ENCODE results near the gene CRYBG1.
A peak's percentile ranks its signal among the peaks of the same experiment; 100 is the strongest.
"Not testable (repeated sequence)": the region's sequence is repeated elsewhere in the genome, so short reads cannot be mapped to it uniquely, and the experiment has no call there.

CRYBG1 gene

DNA sequence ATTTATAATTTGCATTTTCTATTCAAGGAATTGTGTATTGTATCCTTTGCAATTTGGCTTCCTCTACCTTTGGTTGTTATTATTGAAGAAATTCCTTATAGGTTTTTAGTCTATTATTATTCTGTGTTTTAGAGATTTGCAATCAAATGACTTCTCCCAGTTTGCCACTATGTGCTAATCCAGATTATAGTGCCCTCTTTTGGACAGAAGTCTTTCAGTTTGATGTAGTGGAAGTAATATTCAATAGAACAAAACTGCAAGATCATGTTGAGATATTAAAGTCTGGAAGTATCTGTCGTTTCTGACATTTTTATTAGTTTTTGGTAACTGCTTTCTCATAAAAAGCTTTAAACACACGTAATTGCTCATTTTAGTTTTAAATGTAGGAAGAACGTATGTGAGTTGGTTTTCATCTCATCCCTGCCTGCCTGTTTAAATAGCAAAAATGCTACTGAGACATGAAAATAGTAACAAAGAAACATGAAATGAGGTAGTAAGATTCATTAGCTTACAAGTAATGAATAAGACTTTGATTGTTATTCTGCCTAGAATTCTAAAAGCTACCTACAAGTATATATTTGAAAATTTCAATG lies 195.9 kb downstream of the CRYBG1 start:
- DNase-seq (ENCODE audit: low spot score) = no peak

DNA sequence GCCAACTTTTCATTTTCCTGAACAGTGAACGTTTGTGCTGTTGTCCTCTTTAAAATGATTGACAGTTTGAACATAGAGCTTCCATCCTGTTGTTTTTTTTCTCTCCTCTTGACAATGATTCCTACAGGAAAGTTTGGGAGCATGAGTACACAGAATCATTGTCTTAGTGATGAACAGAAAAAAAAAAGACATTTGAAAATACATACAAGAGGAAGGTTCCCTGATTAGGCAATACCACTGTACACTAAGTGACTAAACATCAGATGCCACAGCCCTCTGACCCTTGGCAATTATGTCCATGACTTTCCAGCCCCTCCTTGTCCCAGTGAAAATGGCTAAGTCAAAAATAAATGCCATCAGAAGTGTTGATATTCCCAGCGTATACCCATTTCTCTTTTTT lies 197.3 kb downstream of the CRYBG1 start:
- no peak for DNase-seq (ENCODE audit: low spot score)

DNA sequence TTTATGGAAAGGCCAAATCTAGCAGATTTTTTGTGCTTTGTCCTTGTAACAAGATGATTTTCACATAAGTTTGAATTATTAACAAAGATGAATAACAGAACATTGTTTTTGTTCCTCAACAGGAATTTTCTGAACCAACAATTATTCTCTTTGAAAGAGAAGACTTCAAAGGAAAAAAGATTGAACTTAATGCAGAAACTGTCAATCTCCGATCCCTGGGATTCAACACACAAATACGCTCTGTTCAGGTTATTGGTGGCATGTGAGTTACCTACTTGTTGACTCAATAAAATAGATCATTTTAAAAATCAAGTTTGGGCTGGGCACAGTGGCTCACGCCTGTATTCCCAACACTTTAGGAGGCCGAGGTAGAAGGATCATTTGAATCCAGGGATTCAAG lies 197.8 kb downstream of the CRYBG1 start:
- DNase-seq (ENCODE audit: low spot score) = no peak

DNA sequence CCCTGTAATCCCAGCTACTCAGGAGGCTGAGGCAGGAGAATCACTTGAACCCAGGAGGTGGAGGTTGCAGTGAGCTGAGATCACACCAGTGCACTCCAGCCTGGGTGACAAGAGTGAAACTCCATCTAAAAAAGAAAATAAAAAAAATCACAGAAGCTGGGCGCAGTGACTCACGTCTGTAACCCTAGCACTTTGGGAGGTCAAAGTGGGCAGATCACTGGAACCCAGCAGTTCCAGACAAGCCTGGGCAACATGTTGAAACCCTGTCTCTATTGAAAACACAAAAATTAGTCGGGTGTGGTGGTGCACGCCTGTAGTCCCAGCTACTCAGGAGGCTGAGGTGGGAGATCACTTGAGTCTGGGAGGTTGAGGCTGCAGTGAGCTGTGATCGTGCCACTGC lies 199.1 kb downstream of the CRYBG1 start:
- not testable (repeated sequence) for DNase-seq (ENCODE audit: low spot score)

DNA sequence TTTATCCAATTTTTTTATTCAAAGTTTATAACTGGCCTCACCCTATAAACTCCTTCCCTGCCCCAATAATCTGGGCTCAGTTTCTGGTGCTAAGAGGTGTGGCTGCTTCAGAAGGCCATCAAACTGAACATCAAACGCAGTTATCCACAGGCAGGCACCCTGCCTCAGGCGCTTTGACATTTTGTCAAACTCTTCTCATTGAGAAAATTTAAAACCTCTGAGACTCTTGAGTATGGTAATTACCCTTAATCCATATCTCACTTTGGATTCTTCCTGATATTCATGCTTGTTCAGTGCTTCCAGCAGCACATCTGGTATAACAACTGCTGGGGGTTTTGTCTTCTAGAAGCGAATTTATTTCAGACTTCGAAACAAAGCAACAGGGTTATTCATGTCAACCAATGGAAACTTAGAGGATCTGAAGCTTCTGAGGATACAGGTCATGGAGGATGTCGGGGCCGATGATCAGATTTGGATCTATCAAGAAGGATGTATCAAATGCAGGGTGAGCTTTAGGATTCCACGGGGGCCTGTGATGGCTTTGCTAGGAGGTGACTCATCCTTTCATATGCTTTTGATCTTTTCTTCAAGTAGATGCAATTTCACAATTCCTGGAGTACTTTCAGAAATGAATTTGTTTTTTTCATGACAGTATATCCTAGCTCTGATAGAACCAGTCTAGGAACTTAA lies 200.6 kb downstream of the CRYBG1 start:
- DNase-seq (ENCODE audit: low spot score) = no peak

DNA sequence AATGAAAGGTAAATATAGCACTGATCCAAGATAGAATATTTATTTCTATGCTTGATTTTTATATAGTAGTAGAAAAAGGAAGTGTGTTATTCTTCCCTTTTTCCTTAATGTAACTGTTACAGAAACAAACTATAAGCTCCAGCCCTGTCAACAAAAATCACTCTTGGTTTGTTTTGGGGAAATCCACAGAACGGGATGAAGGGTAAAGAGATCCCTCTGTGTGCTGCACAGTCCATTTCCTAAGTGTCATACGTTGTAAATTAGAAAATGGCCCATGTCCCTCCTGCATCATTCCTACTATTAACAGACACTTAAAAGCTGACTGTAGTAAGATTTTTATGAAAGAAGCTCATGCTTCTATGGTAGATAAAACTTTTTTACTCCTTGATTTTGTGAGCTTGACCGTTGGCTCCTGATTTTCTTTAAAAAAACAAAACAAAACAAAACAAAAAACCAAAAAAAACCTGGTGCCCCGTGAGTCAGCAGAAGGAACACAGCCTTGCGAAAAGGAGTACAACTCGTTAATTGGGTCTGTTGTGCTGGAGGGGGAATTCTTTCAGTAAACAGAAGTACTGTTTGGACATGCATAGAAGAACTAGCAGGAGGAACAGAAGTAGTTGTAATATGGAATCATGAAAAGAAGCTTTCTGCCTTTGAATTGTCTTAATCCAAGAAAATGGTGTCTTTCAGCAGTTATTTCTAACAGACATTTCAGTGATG lies 201.3 kb downstream of the CRYBG1 start:
- DNase-seq (ENCODE audit: low spot score) = no peak

DNA sequence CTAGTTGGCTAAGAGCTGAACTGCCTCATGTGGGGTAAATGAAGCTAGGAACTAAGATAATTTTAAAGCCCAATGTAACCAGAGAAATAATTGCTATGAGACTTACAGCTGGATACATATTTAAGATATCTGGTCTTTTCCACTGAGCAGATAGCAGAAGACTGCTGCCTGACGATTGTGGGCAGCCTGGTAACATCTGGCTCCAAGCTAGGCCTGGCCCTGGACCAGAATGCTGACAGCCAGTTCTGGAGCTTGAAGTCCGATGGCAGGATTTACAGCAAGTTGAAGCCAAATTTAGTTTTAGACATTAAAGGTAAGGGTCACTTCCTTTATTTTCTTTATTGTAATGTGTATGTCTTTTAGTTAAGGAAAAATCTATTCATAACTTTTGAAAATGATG lies 203.1 kb downstream of the CRYBG1 start:
- no peak for DNase-seq (ENCODE audit: low spot score)

DNA sequence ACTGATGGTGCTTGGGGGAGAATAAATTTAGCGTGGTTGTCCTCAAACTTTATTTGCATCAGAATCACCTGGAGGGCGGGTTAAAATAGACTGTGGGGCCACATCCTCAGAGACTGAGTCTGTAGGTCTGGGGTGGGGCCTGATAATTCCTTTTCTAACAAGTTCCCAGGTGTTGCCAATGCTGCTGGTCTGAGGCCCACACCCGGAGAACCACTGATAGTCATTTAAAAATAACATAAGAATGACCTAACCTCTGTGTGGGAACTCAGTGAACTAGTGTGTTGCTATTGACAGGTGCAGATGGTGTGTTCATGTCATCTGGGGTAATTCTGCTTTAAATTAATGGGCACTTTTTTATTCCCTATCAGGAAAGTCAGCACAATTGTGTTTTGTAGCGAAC lies 204.0 kb downstream of the CRYBG1 start:
- no peak for DNase-seq (ENCODE audit: low spot score)

DNA sequence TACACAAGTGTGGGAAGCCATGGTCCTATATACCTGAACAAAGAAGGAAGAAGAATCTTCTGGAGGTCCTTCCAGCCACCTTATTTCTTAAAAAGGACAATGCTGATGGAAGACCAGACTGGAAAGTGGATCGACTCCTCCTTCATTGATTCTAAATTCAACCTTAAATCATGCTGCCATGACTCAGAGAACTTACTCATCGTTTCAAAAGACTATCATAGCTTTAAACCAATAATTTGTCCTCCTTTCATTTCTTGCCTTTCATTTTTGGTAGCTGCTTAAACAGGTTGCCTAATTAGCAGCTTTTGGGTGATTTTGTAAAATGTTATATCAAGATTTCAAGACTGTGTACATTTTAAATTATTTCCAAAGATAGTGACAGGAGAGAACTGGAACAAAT lies 208.0 kb downstream of the CRYBG1 start:
- DNase-seq (ENCODE audit: low spot score) = no peak

DNA sequence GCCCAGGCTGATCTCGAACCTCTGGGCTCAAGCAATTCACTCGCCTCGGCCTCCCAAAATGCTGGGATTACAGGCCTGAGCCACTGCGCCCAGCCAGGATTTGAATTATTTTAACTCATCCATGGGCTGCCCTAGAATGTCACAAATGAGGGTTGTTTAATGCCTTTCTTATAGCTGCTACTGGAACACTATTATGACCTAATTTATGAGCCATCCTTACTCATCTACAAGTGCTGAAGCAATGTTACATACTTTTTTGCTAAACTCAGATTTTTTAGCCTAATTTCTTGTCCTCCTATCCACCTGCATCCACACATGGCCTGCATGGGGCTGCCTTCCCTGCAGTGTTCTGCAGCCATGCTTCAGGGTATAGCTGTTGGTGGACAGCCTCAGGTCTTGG lies 208.9 kb downstream of the CRYBG1 start:
- no peak for DNase-seq (ENCODE audit: low spot score)

DNA sequence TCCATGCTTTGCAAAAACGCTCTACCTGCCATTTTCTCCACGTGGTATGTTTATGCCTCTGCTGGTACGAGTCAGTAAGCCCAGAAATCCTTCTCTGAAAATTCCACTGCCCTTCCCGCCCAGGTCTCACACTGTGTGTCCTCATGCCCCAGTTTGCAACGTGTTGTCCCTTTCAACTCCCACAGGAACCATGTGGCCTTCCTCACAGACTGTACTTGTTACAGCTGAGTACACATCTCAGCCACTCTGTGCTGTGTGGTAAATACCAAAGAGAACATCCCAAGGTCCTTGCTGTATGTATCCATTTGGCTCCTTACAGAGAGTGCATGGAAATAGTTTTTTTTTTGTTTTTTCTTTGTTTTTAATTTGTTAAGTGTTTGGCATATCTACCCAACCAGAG lies 211.9 kb downstream of the CRYBG1 start:
- DNase-seq (ENCODE audit: low spot score) = no peak

DNA sequence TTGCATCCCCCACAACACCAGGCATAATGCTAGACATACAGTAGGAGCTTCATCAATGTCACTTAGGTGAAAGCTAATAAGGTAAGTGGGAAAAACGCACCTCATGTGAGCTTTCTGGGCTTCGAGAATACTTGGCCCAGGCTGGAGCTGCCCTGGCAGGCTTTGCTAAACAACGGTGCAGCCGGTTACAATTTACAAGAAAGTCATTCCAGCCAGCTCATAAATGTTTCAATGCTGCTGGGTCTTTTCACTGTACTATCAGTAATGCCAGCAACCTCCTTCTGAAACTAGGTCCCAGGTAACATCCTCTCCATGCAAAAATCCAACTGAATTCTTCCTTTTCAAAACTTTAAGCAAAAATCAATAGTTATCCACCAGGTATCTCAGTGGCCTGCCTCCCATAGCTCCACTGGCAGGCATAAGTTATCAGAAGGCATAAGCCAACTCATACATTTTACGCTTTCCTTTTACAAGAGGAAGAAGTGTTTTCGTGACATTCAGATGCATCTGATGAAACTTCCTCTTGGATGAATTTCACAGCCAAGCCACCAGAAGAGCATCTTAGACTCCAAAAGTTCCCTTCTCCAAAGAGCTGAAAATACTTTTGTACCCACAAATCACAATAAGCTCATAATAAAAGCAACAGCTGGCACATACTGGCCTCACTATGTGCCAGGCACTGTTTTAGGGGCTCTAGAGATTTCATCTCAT lies 212.5 kb downstream of the CRYBG1 start:
- DNase-seq (ENCODE audit: low spot score) = no peak

DNA sequence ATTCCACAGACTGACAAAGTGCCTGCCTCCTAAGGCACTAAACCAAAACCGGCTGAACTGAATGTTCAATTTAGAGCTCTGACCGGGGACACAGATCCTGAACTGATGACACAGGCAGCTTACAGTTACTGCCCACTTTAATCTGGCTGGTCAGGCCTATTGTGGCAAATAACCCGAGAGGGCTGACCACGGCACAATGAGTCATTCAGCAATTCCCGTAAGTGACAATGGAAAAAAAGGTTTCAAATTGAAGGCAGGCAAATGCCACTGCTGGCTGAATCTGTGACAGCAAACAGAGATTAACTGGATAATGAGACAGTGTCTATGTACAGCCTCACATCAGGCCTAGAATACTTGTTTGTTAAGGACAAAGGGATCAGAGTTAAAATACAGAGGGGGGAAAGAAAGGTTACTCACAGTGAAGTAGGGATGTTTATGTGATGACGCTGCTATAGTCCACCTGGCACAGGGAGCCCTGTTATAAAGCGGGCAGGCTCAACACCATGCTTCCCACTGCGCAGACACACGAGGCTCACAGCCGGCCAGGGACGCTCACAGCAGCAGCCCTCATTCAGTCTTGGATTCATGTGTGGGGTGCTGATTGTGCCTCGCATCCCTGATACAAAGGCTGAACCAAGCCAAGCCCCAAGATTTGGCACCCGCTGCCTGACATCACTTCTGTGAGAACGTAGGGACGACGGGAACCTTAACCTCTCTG lies 214.4 kb downstream of the CRYBG1 start:
- no peak for DNase-seq (ENCODE audit: low spot score)

DNA sequence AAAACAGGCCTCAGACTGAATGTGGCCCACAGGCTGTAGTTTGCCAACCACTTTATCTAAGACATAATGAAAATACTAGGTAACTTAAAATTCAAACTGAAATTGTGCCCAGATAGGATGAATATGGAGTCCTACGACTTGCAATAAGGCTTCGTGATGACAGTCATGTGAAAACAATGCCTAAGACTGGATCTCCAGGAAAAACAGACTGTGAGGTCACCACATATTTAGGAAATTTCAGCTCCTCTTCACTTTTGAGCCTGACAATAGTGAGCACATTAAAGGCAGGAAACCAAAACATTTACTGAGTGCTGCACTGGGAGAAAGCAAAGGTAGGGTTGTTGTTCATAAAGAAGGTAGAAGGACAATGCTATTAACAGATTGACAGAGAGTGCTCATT lies 218.8 kb downstream of the CRYBG1 start:
- DNase-seq (ENCODE audit: low spot score) = no peak

DNA sequence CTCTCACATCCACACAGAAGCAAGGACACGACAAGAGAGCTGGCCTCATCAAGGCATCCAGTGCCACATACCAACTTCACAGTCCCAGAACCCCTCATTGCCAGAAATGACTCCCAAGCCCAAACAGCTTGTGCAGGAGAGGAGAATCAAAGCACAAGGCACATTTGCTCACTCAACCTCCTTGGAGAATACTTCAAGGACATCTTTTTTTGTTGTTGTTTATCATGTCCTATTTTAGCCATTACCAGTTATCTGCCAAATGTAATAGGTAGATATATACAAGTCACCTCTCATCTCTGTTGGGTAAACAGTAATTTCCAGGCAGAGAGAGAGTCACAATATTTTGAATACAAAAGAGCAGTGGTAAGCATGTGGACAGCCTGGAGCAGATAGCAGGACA lies 221.0 kb downstream of the CRYBG1 start:
- no peak for DNase-seq (ENCODE audit: low spot score)

DNA sequence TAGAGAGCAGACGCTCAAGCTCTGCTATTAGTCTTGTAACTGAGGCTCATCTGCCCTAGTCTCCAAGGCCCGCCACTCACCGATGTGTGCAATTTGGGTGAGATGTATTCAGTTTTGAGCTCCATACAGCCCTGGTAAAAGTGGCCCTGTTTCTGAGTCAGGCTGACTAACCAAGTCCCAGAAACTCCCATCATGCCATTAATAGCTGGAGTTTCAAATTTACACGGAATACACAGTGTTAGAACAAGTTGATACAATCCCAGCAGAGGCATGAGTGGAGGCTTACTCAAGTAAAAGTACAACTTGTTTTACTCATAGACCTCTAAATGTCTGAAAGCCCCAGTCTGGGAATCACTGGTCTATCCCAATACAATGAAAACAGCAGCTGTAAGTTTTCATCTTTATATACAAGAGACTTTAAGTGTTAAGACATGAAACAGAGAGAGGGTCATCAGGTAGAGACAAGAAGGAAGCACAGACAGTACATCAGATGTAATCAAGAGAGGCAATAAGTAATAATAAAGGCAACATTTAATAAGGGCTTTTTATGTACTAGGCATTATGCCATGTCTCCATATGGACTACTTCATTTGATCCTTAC lies 226.4 kb downstream of the CRYBG1 start:
- DNase-seq (ENCODE audit: low spot score) = no peak

DNA sequence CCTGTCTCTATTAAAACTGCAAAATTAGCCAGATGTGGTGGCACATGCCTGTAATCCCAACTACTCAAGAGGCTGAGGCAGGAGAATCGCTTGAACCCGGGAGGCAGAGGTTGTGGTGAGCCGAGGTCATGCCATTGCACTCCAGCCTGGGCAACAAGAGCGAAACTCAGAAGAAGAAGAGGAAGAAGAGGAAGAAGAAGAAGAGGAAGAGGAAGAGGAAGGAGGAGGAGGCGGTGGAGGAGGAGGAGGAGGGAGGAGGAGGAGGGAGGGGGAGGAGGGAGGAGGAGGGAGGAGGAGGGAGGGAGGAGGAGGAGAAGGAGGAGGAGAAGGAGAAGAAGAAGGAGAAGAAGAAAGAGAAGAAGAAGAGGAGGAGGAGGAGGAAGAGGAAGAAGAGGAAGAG lies 228.4 kb downstream of the CRYBG1 start:
- not testable (repeated sequence) for DNase-seq (ENCODE audit: low spot score)

DNA sequence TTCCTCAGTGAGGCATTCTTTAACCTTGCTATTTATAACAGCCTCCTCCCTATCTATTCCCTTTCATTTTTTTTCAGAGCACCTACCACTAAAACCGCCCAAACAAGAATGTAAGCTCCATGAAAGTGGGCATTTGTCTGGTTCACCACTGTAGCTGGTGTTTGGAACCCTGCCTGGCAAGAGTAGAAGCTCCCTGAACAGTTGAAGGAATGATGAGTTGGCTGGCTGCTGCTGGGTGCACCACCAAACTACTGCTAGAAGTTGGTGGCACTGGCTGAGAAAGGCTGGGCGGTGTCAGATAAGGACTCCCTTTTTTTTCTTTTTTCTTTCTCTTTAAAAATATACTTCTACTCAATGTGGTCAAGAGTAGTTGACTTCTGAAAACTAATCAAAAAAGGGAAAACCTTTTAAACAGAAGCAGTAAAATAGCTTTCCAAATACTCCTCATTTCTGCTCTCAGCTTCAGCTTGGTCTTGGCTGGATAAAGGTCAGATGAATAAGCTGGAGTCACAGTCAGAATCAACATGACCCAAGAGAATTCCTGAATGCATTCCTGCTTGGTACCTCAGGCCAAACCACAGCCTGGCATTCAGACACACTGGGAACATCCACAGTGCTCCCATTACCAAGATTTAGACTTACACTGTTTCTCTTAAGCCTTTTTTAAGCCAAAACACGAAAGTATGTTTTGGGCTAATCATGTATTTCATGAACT lies 230.8 kb downstream of the CRYBG1 start:
- no peak for DNase-seq (ENCODE audit: low spot score)

DNA sequence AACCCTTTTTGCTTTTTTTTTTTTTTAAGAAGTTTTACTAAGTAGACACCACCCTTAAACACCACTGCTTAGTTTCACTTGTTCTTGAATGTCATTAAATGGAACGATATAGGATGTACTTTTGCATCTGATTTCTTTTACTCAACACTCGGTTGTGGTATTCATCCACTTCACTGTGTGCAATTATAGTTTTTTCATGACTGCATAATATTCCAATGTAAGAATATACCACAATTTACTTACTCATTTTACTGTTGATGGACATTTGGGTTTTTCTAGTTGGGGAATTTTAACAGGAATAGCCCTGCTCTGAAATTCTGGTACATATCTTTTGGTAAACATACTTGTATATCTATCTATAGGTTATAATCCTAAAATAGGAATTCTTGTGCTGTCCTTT lies 238.9 kb downstream of the CRYBG1 start:
- DNase-seq (ENCODE audit: low spot score) = no peak

DNA sequence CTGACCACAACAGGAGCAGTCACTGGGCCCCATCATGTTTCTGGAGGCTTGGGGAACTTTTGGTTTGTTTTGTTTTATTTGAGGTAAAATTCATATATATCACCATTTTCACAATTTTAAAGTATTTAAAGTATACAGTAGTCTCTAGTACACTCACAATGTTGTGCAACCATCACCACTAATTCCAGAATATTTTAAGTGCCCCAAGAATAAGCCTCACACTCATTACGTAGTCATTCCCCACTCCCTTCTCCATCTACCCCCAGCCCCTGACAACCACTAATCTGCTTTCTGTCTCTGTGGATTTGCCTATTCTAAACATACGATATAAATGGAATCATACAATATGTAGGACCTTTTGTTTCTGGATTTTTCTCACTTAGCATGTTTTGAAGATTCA lies 239.8 kb downstream of the CRYBG1 start:
- DNase-seq (ENCODE audit: low spot score) = no peak

DNA sequence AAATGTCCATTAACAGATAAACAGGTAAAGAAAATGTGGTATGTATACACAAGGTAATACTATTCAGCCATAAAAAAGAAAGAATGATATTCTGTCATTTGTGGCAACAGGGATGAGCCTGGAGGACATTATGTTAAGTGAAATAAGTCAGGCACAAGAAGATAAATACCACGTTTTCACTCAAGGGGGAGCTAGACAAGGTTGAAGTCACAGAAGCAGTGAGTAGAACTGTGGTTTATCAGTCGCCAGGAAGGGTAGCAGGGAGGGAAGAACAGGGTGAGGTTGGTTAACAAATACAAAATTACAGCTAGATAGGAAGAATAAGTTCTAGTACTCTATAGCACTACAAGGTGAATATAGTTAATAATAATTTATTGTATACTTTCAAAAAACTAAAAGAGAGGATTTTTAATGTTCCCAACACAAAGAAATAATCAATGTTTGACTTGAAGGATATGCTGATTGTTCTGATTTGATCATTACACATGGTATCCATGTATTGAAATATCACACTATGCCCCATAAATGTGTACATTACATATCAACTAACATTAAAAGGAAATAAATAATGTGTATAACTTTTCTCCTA lies 247.7 kb downstream of the CRYBG1 start:
- DNase-seq (ENCODE audit: low spot score) = peak; percentile 53

Data from D341Med (cell line).